ENCODE measurements around the gene WNT6. TPM values are rescaled to one million over a fixed set of nuclear protein-coding genes. Genes with fewer than 3 reads are reported as not detected.
A peak's percentile ranks its signal among the peaks of the same experiment; 100 is the strongest.

The WNT6 gene
- total RNA-seq, 4 donors from 2014 or later, result 2.7 to 5.1 TPM; not detected in 2

GRCh38 chr2:218888341-218888740 lies 28.7 kb downstream of the WNT6 start:
- Histone ChIP-seq H3K9me3 (no peaks in the 10 kb centered on the region), H3K4me1 (peaks cover 4 to 17% of the 10 kb centered on the region in 2 donors), H3K27me3 (no peaks in the 10 kb centered on the region), H3K36me3 (no peaks in the 10 kb centered on the region), H3K4me3 (replicated peaks in 1 of 3) (no peak overlapping the region), H3K27ac (no peak overlapping the region)
- intact Hi-C loops (cut with DNase I), result no loop called here
- 90 to 94% methylated on average over 3 to 5 of the region's 5 CpGs for WGBS, 2 donors
- no peak for DNase-seq
- TF ChIP-seq CTCF (IDR thresholded peaks at IDR 0.05) (no peak), POLR2A (IDR thresholded peaks at IDR 0.05) (no peak)

- no peak for DNase-seq
- H3K36me3 ChIP-seq, result no peaks in the 10 kb centered on the region
- WGBS, 2 donors, result 73 to 81% methylated on average over 16 to 17 of the region's 23 CpGs
- H3K4me1 ChIP-seq, result peaks cover 6 to 11% of the 10 kb centered on the region in 2 donors
- H3K4me3 ChIP-seq (replicated peaks in 1 of 3), result no peak overlapping the region
- no peak overlapping the region for H3K27ac ChIP-seq
- TF ChIP-seq POLR2A (IDR thresholded peaks at IDR 0.05) (no peak), CTCF (IDR thresholded peaks at IDR 0.05) (no peak)
- H3K9me3 ChIP-seq, result no peaks in the 10 kb centered on the region
- intact Hi-C loops (cut with DNase I), result no loop called here
- peaks cover 7% of the 10 kb centered on the region for H3K27me3 ChIP-seq
Measured at GRCh38 chr2:218889937-218890336, 30.3 kb downstream of the WNT6 start.

- H3K36me3 ChIP-seq, result no peaks in the 10 kb centered on the region
- TF ChIP-seq POLR2A (IDR thresholded peaks at IDR 0.05), result no peak
- TF ChIP-seq CTCF (IDR thresholded peaks at IDR 0.05), result no peak
- no peak overlapping the region for H3K4me3 ChIP-seq (replicated peaks in 1 of 3)
- no peak overlapping the region for H3K27ac ChIP-seq
- peaks cover 6 to 11% of the 10 kb centered on the region in 2 donors for H3K4me1 ChIP-seq
- 50 to 76% methylated on average over 3 of the region's 3 CpGs for WGBS, 2 donors
- no peak for DNase-seq
- H3K27me3 ChIP-seq, result peaks cover 12% of the 10 kb centered on the region
- H3K9me3 ChIP-seq, result no peaks in the 10 kb centered on the region
- intact Hi-C loops (cut with DNase I), result no loop called here
Measured at GRCh38 chr2:218890369-218890768, 30.8 kb downstream of the WNT6 start.

GRCh38 chr2:218891275-218892135 lies 31.9 kb downstream of the WNT6 start:
- H3K27ac ChIP-seq, result no peak overlapping the region
- H3K9me3 ChIP-seq, result no peaks in the 10 kb centered on the region
- peaks cover 22% of the 10 kb centered on the region for H3K27me3 ChIP-seq
- DNase-seq, result no peak
- 42 to 53% methylated on average over 19 of the region's 19 CpGs for WGBS, 2 donors
- no peak for TF ChIP-seq POLR2A (IDR thresholded peaks at IDR 0.05)
- TF ChIP-seq CTCF (IDR thresholded peaks at IDR 0.05), result no peak
- H3K36me3 ChIP-seq, result no peaks in the 10 kb centered on the region
- no peak overlapping the region for H3K4me3 ChIP-seq (replicated peaks in 1 of 3)
- H3K4me1 ChIP-seq, result peaks cover 6 to 11% of the 10 kb centered on the region in 2 donors
- intact Hi-C loops (cut with DNase I), result no loop called here

GRCh38 chr2:218892693-218893348 lies 33.2 kb downstream of the WNT6 start:
- Histone ChIP-seq H3K27ac (no peak overlapping the region), H3K9me3 (no peaks in the 10 kb centered on the region), H3K4me1 (peaks cover 6 to 16% of the 10 kb centered on the region in 2 donors), H3K27me3 (peaks cover 33% of the 10 kb centered on the region), H3K4me3 (replicated peaks in 1 of 3) (peak overlapping the region in 1 of 3 donors; percentile 17), H3K36me3 (no peaks in the 10 kb centered on the region)
- intact Hi-C loops (cut with DNase I), result no loop called here
- TF ChIP-seq CTCF (IDR thresholded peaks at IDR 0.05), result peak in 3 of 6 experiments; percentile 9 to 50 (median 44)
- TF ChIP-seq POLR2A (IDR thresholded peaks at IDR 0.05), result no peak
- peak; percentile 71 to 74 for DNase-seq
- WGBS, 2 donors, result 2 to 3% methylated on average over 22 to 24 of the region's 72 CpGs

All from thyroid gland (tissue), 4 donors.